Epithelial cell of proximal tubule (primary cell): ENCODE results near the gene SAMD4B. TPM values are rescaled to one million over a fixed set of nuclear protein-coding genes. Genes with fewer than 3 reads are reported as not detected.

Experiments used
- DNase-seq: peaks from one replicate; pipeline ENCODE4 v3.0.0-alpha.2; 2011; ENCODE audit warnings: low read depth
- H3K4me3 ChIP-seq: 2 replicates; pipeline ENCODE4 v1.5.1; 2011; ENCODE audit warnings: low read depth, mild to moderate bottlenecking, low read length
- total RNA-seq: library from RNA; depleted of rRNA; stranded (reverse); fragments of >200 nt; gene quantifications from 2 replicates; pipeline ENCODE4 v1.2.3, GENCODE V29; 2015
- TF ChIP-seq, protein P1 (sequence below): conservative IDR thresholded peaks from 2 replicates; pipeline ENCODE4 v1.5.1; 2012; ENCODE audit warnings: low read depth, mild to moderate bottlenecking, low read length

SAMD4B gene
- total RNA-seq, 1 donor from 2014 or later, result 65.6 TPM

DNA sequence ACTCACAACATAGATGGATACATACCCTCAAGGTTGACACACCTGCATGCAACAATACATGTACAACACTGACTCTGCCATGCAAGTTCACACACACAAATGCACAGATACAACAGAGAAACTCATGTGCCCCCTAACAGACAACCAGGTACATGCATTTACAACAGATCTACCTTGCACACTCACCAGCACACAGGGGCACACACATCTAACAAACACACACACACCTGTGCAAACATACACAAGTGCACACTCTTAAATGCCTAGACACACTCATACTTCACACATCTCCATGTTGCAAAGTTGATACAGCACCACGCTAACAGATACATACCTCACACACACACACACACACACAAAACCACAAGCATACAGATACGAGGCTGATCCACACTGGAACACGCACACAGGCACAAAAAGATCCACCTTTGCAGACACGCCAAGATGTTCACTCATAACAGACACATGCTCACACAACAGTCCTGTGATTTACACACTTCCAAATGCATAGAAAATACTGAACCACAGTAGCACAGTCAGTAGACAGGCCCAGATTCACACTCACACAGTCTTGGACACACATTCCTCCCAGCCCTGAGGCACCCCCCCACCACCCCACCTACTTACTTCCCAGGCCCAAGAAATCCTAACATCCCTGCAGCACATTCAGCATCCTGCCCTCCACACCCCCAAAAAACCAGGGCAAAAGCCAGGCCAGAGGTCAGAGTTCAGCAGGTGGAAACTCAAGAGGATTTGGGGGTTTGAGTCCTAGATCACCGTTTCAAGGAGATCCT lies 22.9 kb upstream of the SAMD4B start:
- no peak overlapping the region for H3K4me3 ChIP-seq
- DNase-seq, result no peak
- TF ChIP-seq, protein P1, sequence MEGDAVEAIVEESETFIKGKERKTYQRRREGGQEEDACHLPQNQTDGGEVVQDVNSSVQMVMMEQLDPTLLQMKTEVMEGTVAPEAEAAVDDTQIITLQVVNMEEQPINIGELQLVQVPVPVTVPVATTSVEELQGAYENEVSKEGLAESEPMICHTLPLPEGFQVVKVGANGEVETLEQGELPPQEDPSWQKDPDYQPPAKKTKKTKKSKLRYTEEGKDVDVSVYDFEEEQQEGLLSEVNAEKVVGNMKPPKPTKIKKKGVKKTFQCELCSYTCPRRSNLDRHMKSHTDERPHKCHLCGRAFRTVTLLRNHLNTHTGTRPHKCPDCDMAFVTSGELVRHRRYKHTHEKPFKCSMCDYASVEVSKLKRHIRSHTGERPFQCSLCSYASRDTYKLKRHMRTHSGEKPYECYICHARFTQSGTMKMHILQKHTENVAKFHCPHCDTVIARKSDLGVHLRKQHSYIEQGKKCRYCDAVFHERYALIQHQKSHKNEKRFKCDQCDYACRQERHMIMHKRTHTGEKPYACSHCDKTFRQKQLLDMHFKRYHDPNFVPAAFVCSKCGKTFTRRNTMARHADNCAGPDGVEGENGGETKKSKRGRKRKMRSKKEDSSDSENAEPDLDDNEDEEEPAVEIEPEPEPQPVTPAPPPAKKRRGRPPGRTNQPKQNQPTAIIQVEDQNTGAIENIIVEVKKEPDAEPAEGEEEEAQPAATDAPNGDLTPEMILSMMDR, result no peak

DNA sequence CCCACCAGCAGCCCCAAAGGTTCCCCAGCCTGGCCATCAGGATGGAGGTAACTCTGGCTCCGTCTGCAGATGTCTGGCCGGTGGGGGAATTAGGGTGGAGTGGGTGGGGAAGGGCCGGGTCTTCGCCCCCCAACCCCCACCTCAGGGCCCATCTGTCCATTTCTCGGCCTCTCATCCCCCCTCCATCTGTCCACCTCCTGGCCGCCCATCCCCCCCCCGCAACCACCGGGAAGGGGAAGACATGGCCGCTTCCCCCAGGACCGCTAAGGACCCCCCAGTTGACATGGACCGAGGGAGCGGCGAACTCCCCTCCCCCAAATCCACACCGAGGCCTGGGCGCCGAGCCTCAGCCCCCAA lies 22.4 kb upstream of the SAMD4B start:
- DNase-seq, result no peak
- peak overlapping the region; percentile 43 for H3K4me3 ChIP-seq
- TF ChIP-seq, protein P1, result no peak

- no peak for DNase-seq
- H3K4me3 ChIP-seq, result no peak overlapping the region
Observed at GRCh38 chr19:39321117-39321831, 20.9 kb upstream of the SAMD4B start.

DNA sequence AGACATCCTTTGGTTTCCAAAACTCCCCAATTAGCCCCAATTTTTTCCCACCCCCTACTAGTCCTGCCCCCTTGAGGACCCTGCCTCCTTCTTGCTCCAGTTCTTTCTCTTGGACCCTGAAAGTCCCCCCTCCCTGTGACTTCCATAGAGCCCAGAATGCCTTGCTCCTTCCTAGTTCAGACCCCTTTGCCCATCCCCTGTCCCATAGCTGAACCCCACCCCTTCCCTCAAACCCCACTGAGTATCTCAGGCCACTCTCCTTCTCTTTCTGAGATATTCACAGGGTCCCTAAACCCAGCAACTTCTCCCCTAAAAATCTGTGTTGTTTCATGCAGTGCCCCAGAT lies 20.4 kb upstream of the SAMD4B start:
- TF ChIP-seq, protein P1, result no peak
- H3K4me3 ChIP-seq, result no peak overlapping the region
- no peak for DNase-seq

More at GRCh38 chr19:39321117-39321831, 20.9 kb upstream of the SAMD4B start:
- TF ChIP-seq, protein P1, result no peak

DNA sequence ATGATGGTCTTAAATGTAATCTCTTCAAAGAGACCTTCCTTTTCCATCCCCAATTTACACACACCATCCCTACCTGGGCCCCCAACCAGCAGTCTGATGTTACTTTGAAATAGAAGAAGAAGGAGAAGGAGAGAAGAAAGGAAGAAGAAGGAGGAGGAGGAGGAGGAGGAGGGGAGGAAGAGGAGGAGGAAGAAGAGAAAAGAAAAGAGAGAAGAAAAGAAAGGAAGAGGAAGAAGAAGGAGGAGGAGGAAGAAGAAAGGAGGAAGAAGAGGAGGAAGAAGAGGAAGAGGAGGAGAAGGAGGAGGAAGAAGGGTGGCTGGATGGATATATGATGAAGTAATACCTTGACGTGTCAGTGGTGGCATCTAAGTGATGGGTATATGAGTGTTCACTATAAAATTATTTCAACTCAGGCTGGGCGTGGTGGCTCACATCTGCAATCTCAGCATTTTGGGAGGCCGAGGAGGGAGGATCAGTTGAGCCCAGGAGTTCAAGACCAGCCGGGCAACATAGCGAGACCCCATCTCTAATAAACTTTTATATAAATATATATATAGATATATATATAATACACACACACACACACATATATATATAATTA lies 17.9 kb upstream of the SAMD4B start:
- DNase-seq, result no peak
- no peak overlapping the region for H3K4me3 ChIP-seq
- TF ChIP-seq, protein P1, result no peak

GRCh38 chr19:39325778-39326665 lies 16.2 kb upstream of the SAMD4B start:
- TF ChIP-seq, protein P1, result no peak
- no peak for DNase-seq
- no peak overlapping the region for H3K4me3 ChIP-seq
